Transverse colon (tissue), 4 donors: ENCODE measurements around the gene MYADM. TPM values are rescaled to one million over a fixed set of nuclear protein-coding genes. Genes with fewer than 3 reads are reported as not detected.
A peak's percentile ranks its signal among the peaks of the same experiment; 100 is the strongest.

Experiments
- DNase-seq: peaks from one replicate; pipeline ENCODE4 v3.0.0-alpha.2; 2019
- H3K27ac ChIP-seq, 4 donors: fragments of 200-600 bp; sonication (generic); 2 replicates each; pipeline ENCODE4 v1.5.1; 2016 to 2018; ENCODE audit warnings: inconsistent platforms in 4 of 4
- H3K27me3 ChIP-seq: fragments of 200-600 bp; sonication (generic); 2 replicates; pipeline ENCODE4 v1.5.1; 2017; ENCODE audit warnings: inconsistent platforms
- H3K36me3 ChIP-seq, 4 donors: fragments of 200-600 bp; sonication (generic); 2 replicates each; pipeline ENCODE4 v1.5.1; 2017 to 2019; ENCODE audit warnings: inconsistent platforms in 4 of 4
- H3K4me1 ChIP-seq, 4 donors: fragments of 200-600 bp; sonication (generic); 2 replicates each; pipeline ENCODE4 v1.5.1; 2017 to 2020; ENCODE audit warnings: inconsistent platforms in 4 of 4
- H3K4me3 ChIP-seq, 4 donors: fragments of 200-600 bp; sonication (generic); 1 replicate in 1 of 4; 2 replicates in 3 of 4; pipeline versions ENCODE4 v1.5.1 to v1.6.1; 2017 to 2019; ENCODE audit warnings: inconsistent platforms in 4 of 4
- H3K9me3 ChIP-seq, 2 donors: fragments of 200-600 bp; sonication (generic); 2 replicates each; pipeline ENCODE4 v1.5.1; 2017 to 2019; ENCODE audit warnings: inconsistent platforms in 2 of 2
- CTCF ChIP-seq, 5 experiments: fragments of 200-600 bp in 3 of 5; fragments of 450-650 bp in 2 of 5; sonication (generic) in 3 of 5; IDR thresholded peaks; 1 replicate in 2 of 5; 2 replicates in 3 of 5; pipeline ENCODE4 v1.5.1; 2016 to 2017; ENCODE audit warnings: antibody characterized with exemption in 5 of 5, inconsistent platforms in 3 of 5, mild to moderate bottlenecking in 2 of 5, moderate library complexity in 1 of 5
- EP300 ChIP-seq: sonication (generic); formaldehyde crosslinking; IDR thresholded peaks from one replicate; pipeline ENCODE4 v1.6.1; 2017; ENCODE audit warnings: antibody characterized with exemption, low read depth
- POLR2A ChIP-seq: fragments of 450-650 bp; IDR thresholded peaks from one replicate; pipeline ENCODE4 v1.6.1; 2016; ENCODE audit warnings: antibody characterized with exemption, mild to moderate bottlenecking, moderate library complexity
- POLR2AphosphoS5 ChIP-seq, 3 donors: sonication (generic); formaldehyde crosslinking; IDR thresholded peaks; one replicate each; pipeline ENCODE4 v1.6.1; 2016; ENCODE audit warnings: antibody characterized with exemption in 3 of 3
- WGBS, 2 donors: methylation state at CpG; one replicate each; pipeline ENCODE4 v1.1.5; 2018; ENCODE audit warnings: low coverage in 1 of 2; 5-methylcytosine and 5-hydroxymethylcytosine counted together
- in situ Hi-C, 4 donors: fragments of 200-750 bp; cut with MboI; loops; one replicate each; pipeline versions ENCODE4 v1.15.0 to v1.15.1; 2017; ENCODE audit warnings: low sequenced_read_pairs in 3 of 4, low pct_ligation_motif_present in 1 of 4, low pct_unique_long_range_greater_than_20kb in 1 of 4
- intact Hi-C: fragments of 100-400 bp; cut with DNase I; formaldehyde crosslinking; loops from one replicate; pipeline ENCODE4 v1.15.1; 2023; ENCODE audit warnings: low total_unique reads
- total RNA-seq, 4 donors: library from RNA; depleted of rRNA; stranded (reverse); fragments of >200 nt; gene quantifications; one replicate each; pipeline ENCODE4 v1.1.0, GENCODE V29; 2016

MYADM gene
- total RNA-seq, 4 donors from 2014 or later, result 33.3 to 222 (median 79.1) TPM

- H3K27me3 ChIP-seq, result peaks cover 13% of the 10 kb centered on the region
- H3K36me3 ChIP-seq, result peaks cover 0 to 17% (median 6%) of the 10 kb centered on the region in 4 donors
- intact Hi-C loops (no loop called here), in situ Hi-C loops (no loop called here)
- H3K4me1 ChIP-seq, result peaks cover 20 to 62% (median 32%) of the 10 kb centered on the region in 4 donors
- no peak overlapping the region for H3K4me3 ChIP-seq
- TF ChIP-seq POLR2A, result no peak
- TF ChIP-seq POLR2AphosphoS5 (IDR thresholded peaks at IDR 0.05), result peak in 1 of 3 donors; percentile 23
- H3K27ac ChIP-seq, result peak overlapping the region in 2 of 4 donors; percentile 28 to 49
- H3K9me3 ChIP-seq, result no peaks in the 10 kb centered on the region
- DNase-seq, result no peak
- WGBS, 2 donors, result 79 to 80% methylated on average over 17 of the region's 17 CpGs
Measured at GRCh38 chr19:53875602-53876325, 8.1 kb downstream of the MYADM start.

GRCh38 chr19:53876651-53877224, 9.1 kb downstream of the MYADM start:
- H3K27ac ChIP-seq, result peak overlapping the region in 2 of 4 donors; percentile 23 to 49
- peaks cover 22 to 60% (median 33%) of the 10 kb centered on the region in 4 donors for H3K4me1 ChIP-seq
- H3K27me3 ChIP-seq, result peaks cover 22% of the 10 kb centered on the region
- intact Hi-C loops, result no loop called here
- H3K36me3 ChIP-seq, result peaks cover 0 to 17% (median 6%) of the 10 kb centered on the region in 4 donors
- no peak for TF ChIP-seq EP300
- no peak for TF ChIP-seq CTCF (IDR thresholded peaks at IDR 0.05)
- TF ChIP-seq POLR2A, result no peak
- no peak for TF ChIP-seq POLR2AphosphoS5 (IDR thresholded peaks at IDR 0.05)
- 67 to 85% methylated on average over 1 to 5 of the region's 6 CpGs for WGBS, 2 donors
- no peak for DNase-seq
- H3K9me3 ChIP-seq, result no peaks in the 10 kb centered on the region
- no peak overlapping the region for H3K4me3 ChIP-seq
- in situ Hi-C loops, result no loop called here

GRCh38 chr19:53877361-53877766, 9.7 kb downstream of the MYADM start:
- peaks cover 29% of the 10 kb centered on the region for H3K27me3 ChIP-seq
- peaks cover 23 to 60% (median 32%) of the 10 kb centered on the region in 4 donors for H3K4me1 ChIP-seq
- peak in 2 of 3 donors; percentile 29 to 53 for TF ChIP-seq POLR2AphosphoS5 (IDR thresholded peaks at IDR 0.05)
- TF ChIP-seq EP300, result no peak
- TF ChIP-seq POLR2A, result no peak
- no peak for DNase-seq
- intact Hi-C loops (no loop called here), in situ Hi-C loops (no loop called here)
- no peak overlapping the region for H3K4me3 ChIP-seq
- H3K36me3 ChIP-seq, result peaks cover 0 to 17% (median 6%) of the 10 kb centered on the region in 4 donors
- 65 to 67% methylated on average over 2 to 10 of the region's 10 CpGs for WGBS, 2 donors
- peak overlapping the region in 2 of 4 donors; percentile 16 to 23 for H3K27ac ChIP-seq
- H3K9me3 ChIP-seq, result no peaks in the 10 kb centered on the region

- Histone ChIP-seq H3K4me1 (peaks cover 21 to 55% (median 29%) of the 10 kb centered on the region in 4 donors), H3K27ac (no peak overlapping the region), H3K27me3 (peaks cover 43% of the 10 kb centered on the region), H3K9me3 (no peaks in the 10 kb centered on the region), H3K4me3 (peak overlapping the region; percentile 33 to 48 (median 34)), H3K36me3 (peaks cover 0 to 15% (median 4%) of the 10 kb centered on the region in 4 donors)
- 39% methylated on average over 12 of the region's 12 CpGs; no CpG with 5 or more reads in 1 of the 2 donors for WGBS, 2 donors
- DNase-seq, result no peak
- in situ Hi-C loops (no loop called here), intact Hi-C loops (no loop called here)
- TF ChIP-seq POLR2AphosphoS5 (IDR thresholded peaks at IDR 0.05), result no peak
- TF ChIP-seq POLR2A, result no peak
- no peak for TF ChIP-seq EP300
- no peak for TF ChIP-seq CTCF (IDR thresholded peaks at IDR 0.05)
Measured at GRCh38 chr19:53878776-53879139, 11.1 kb downstream of the MYADM start.
